K562 (cell line): ENCODE data around the gene DDR2. TPM values are rescaled to one million over a fixed set of nuclear protein-coding genes. Genes with fewer than 3 reads are reported as not detected.

Experiments
- ATAC-seq: fragments of 200-7000 bp; cut with Tn5 transposase; 3 replicates; pipeline ENCODE4 v1.9.1; 2020; ENCODE audit warnings: moderate library complexity
- BruUV-seq: library from RNA; stranded (reverse); fragments of 400-500 nt; replicated peaks from 2 replicates; lab custom pipeline; 2021; lab: Mats Ljungman, UMichigan
- CTCF ChIA-PET: fragments of 300-600 bp; formaldehyde crosslinking; extraction: SDS; loops from one replicate; lab custom pipeline; 2021; ENCODE audit warnings: low intra/inter-chr PET ratio; lab: Yijun Ruan, JAX
- POLR2A ChIA-PET: fragments of 300-600, 350-650 bp; sonication (Branson Sonifier 250); formaldehyde crosslinking; extraction: SDS; loops from one replicate; lab custom pipeline; 2021; ENCODE audit warnings: antibody characterized with exemption, inconsistent platforms; lab: Yijun Ruan, JAX
- DNase-seq, 4 experiments: peaks; one replicate each; pipeline versions ENCODE4 v3.0.0 to v3.0.0-alpha.2; 2011 to 2018; ENCODE audit warnings: low spot score in 3 of 4, mixed read lengths in 3 of 4; ENCODE audit errors: extremely low read depth in 1 of 4
- FAIRE-seq: peaks from 2 replicates; lab custom pipeline; 2011; peaks lifted over from hg19 to GRCh38; lab: Jason Lieb, UNC
- H2AFZ ChIP-seq: 2 replicates; pipeline ENCODE4 v1.6.0; 2011; ENCODE audit warnings: low read depth, low read length, control low read depth, inconsistent platforms
- H3K27ac ChIP-seq: fragments of 200-600 bp; 3 replicates; pipeline ENCODE4 v1.8.0; 2011; ENCODE audit warnings: low read depth, mild to moderate bottlenecking, control low read depth, inconsistent platforms, low read length, moderate library complexity, mixed read lengths; ENCODE audit errors: extremely low read depth
- H3K27me3 ChIP-seq, 2 experiments: fragments of 300-600 bp in 1 of 2; 2 replicates in 1 of 2; 3 replicates in 1 of 2; pipeline versions ENCODE4 v1.6.0 to v1.8.0; 2011; ENCODE audit warnings: inconsistent platforms in 2 of 2, low read length in 2 of 2, mild to moderate bottlenecking in 1 of 2, mixed read lengths in 1 of 2, moderate library complexity in 1 of 2; ENCODE audit not compliant: control insufficient read depth in 2 of 2, insufficient read depth in 2 of 2
- H3K36me3 ChIP-seq: fragments of 300-600 bp; 3 replicates; pipeline ENCODE4 v1.8.0; 2011; ENCODE audit warnings: mild to moderate bottlenecking, low read length, inconsistent platforms; ENCODE audit not compliant: control insufficient read depth, insufficient read depth
- H3K4me1 ChIP-seq, 2 experiments: fragments of 200-600 bp in 1 of 2; replicated peaks in 1 of 2; 2 replicates in 1 of 2; 3 replicates in 1 of 2; pipeline versions ENCODE4 v1.5.1 to v1.8.0; 2011; ENCODE audit warnings: inconsistent platforms in 2 of 2, low read length in 2 of 2, mild to moderate bottlenecking in 1 of 2, mixed read lengths in 1 of 2, moderate library complexity in 1 of 2; ENCODE audit not compliant: control insufficient read depth in 2 of 2, insufficient read depth in 2 of 2
- H3K4me2 ChIP-seq: 2 replicates; pipeline ENCODE4 v1.6.1; 2011; ENCODE audit warnings: low read length, control low read depth, inconsistent platforms, mixed read lengths; ENCODE audit not compliant: insufficient read depth
- H3K4me3 ChIP-seq: fragments of 200-600 bp; sonication (generic), shearing (Covaris generic); 2 replicates; pipeline ENCODE4 v1.5.1; 2016; ENCODE audit warnings: control low read depth, inconsistent platforms
- H3K79me2 ChIP-seq: fragments of 200-600 bp; 3 replicates; pipeline ENCODE4 v1.8.0; 2011; ENCODE audit warnings: low read length, inconsistent platforms; ENCODE audit not compliant: control insufficient read depth, insufficient read depth
- H3K9ac ChIP-seq, 2 experiments: 2 replicates each; pipeline versions ENCODE4 v1.6.0 to v1.6.1; 2011; ENCODE audit warnings: low read depth in 2 of 2, low read length in 2 of 2, control low read depth in 1 of 2, inconsistent platforms in 1 of 2, mild to moderate bottlenecking in 1 of 2, mixed read lengths in 1 of 2; ENCODE audit not compliant: insufficient read depth in 1 of 2
- H3K9me1 ChIP-seq: one replicate; pipeline ENCODE4 v1.6.0; 2011; ENCODE audit warnings: inconsistent platforms, mild to moderate bottlenecking, low read length, moderate library complexity; ENCODE audit not compliant: control insufficient read depth, insufficient read depth
- H3K9me3 ChIP-seq: replicated peaks from 2 replicates; pipeline ENCODE4 v1.5.1; 2011; ENCODE audit warnings: low read depth, low read length, inconsistent platforms; ENCODE audit not compliant: control insufficient read depth, insufficient read depth
- H4K20me1 ChIP-seq: replicated peaks from 2 replicates; pipeline ENCODE4 v1.6.1; 2011; ENCODE audit warnings: low read length, inconsistent platforms, mixed read lengths; ENCODE audit not compliant: control insufficient read depth, insufficient read depth
- CBX2 ChIP-seq: fragments of 200-600 bp; sonication (generic); IDR thresholded peaks from one replicate; pipeline ENCODE4 v1.6.1; 2012; ENCODE audit warnings: mild to moderate bottlenecking, low read length, inconsistent platforms; ENCODE audit not compliant: insufficient read depth, poor library complexity, severe bottlenecking
- EZH2 ChIP-seq: IDR thresholded peaks from 2 replicates; pipeline ENCODE4 v1.6.1; 2012; ENCODE audit warnings: low read depth, mild to moderate bottlenecking, inconsistent platforms, low read length, borderline replicate concordance
- FOXA1 ChIP-seq: fragments of 450-650 bp; IDR thresholded peaks from 2 replicates; pipeline ENCODE4 v1.6.1; 2016; ENCODE audit warnings: mild to moderate bottlenecking, borderline replicate concordance
- MEF2A ChIP-seq: IDR thresholded peaks from 2 replicates; pipeline ENCODE4 v1.6.1; 2011; ENCODE audit warnings: low read depth, mild to moderate bottlenecking, low read length, moderate library complexity; ENCODE audit not compliant: control insufficient read depth
- POLR2AphosphoS5 ChIP-seq: IDR thresholded peaks from 2 replicates; pipeline ENCODE4 v1.6.1; 2011; ENCODE audit warnings: mild to moderate bottlenecking, low read depth, low read length, moderate library complexity; ENCODE audit not compliant: control insufficient read depth, insufficient read depth
- RAD21 ChIP-seq, 2 experiments: fragments of 250-450 bp in 1 of 2; fragments of 450-650 bp in 1 of 2; sonication (Bioruptor Pico) in 1 of 2; formaldehyde crosslinking in 1 of 2; IDR thresholded peaks in 1 of 2; conservative IDR thresholded peaks in 1 of 2; 2 replicates each; pipeline versions ENCODE4 v1.4.0 to v1.8.0; 2020 to 2022; ENCODE audit warnings: mild to moderate bottlenecking in 2 of 2, moderate library complexity in 1 of 2
- RB1 ChIP-seq: fragments of 450-650 bp; IDR thresholded peaks from 2 replicates; pipeline ENCODE4 v1.6.1; 2017; ENCODE audit warnings: low read depth, mild to moderate bottlenecking
- RFX5 ChIP-seq: IDR thresholded peaks from 2 replicates; pipeline ENCODE4 v1.6.1; 2011; ENCODE audit warnings: low read depth, mild to moderate bottlenecking, improper control_type of control experiment, low read length
- SAP30 ChIP-seq: fragments of 200-600 bp; sonication (generic); IDR thresholded peaks from 2 replicates; pipeline ENCODE4 v1.6.1; 2012; ENCODE audit warnings: borderline replicate concordance, low read depth, mild to moderate bottlenecking, moderate library complexity, low read length, control low read depth, inconsistent platforms; ENCODE audit not compliant: insufficient read depth, poor library complexity, severe bottlenecking
- ZFP1 ChIP-seq: fragments of 450-650 bp; formaldehyde crosslinking; IDR thresholded peaks from 2 replicates; pipeline ENCODE4 v1.4.0; 2020; ENCODE audit warnings: mild to moderate bottlenecking, mixed read lengths
- ZFX ChIP-seq: sonication (generic); formaldehyde crosslinking; IDR thresholded peaks from 2 replicates; pipeline ENCODE4 v1.8.0; 2022; ENCODE audit warnings: mild to moderate bottlenecking, missing genetic modification reagents, moderate library complexity
- ZKSCAN8 ChIP-seq: fragments of 200-800 bp; sonication (Bioruptor generic); IDR thresholded peaks from 2 replicates; pipeline ENCODE4 v1.6.1; 2016; ENCODE audit warnings: missing genetic modification characterization, missing compliant biosample characterization
- ZNF212 ChIP-seq: fragments of 450-650 bp; formaldehyde crosslinking; IDR thresholded peaks from 2 replicates; pipeline ENCODE4 v1.4.0; 2020; ENCODE audit warnings: mild to moderate bottlenecking
- ZNF239 ChIP-seq: fragments of 250-450 bp; sonication (Bioruptor Pico); IDR thresholded peaks from 2 replicates; pipeline ENCODE4 v1.4.0; 2020; ENCODE audit warnings: mild to moderate bottlenecking
- ZNF282 ChIP-seq: sonication (generic); formaldehyde crosslinking; IDR thresholded peaks from 2 replicates; pipeline ENCODE4 v1.8.1; 2023; ENCODE audit warnings: missing genetic modification reagents
- ZNF584 ChIP-seq: fragments of 200-800 bp; sonication (Bioruptor generic); IDR thresholded peaks from 2 replicates; pipeline ENCODE4 v1.6.1; 2016; ENCODE audit warnings: low read depth, mild to moderate bottlenecking, missing genetic modification characterization, missing compliant biosample characterization
- WGBS: fragments of 100-300 bp; shearing (Covaris generic); methylation state at CpG from one replicate; pipeline ENCODE4 v1.1.6; 2016; ENCODE audit warnings: low coverage, mixed read lengths; ENCODE audit not compliant: insufficient coverage; ENCODE audit errors: missing lambda C conversion rate; 5-methylcytosine and 5-hydroxymethylcytosine counted together
- in situ Hi-C: fragments of 300-500 bp; cut with MboI; formaldehyde crosslinking; loops from 4 replicates; pipeline ENCODE4 v1.15.0; 2018; ENCODE audit warnings: inconsistent platforms, mixed read lengths
- intact Hi-C: fragments of 100-400 bp; cut with micrococcal nuclease; formaldehyde crosslinking; loops from 2 replicates; pipeline ENCODE4 v1.14.2; 2022
- polyA plus RNA-seq, 8 experiments: library from polyadenylated mRNA; depleted of rRNA in 4 of 8; stranded (reverse) in 5 of 8; unstranded in 3 of 8; fragments of >200 nt; fragmentation: Nextera tagmentation in 2 of 8; fragmentation: Illumina TruSeq in 1 of 8; extraction: Ambion mirVana in 2 of 8; extraction: Trizol in 1 of 8; gene quantifications; 2 replicates each; pipeline versions ENCODE4 v1.2.1 to v1.2.3, GENCODE V29; 2011 to 2014; ENCODE audit warnings: inconsistent platforms in 1 of 8, missing spikeins in 1 of 8
- total RNA-seq, 7 experiments: library from RNA; depleted of rRNA in 6 of 7; stranded (reverse); fragments of >200 nt in 6 of 7; fragmentation: Illumina TruSeq in 2 of 7; extraction: Trizol in 2 of 7; gene quantifications; 2 replicates each; pipeline versions ENCODE4 v1.2.1 to v1.2.3, GENCODE V29; 2011 to 2021; ENCODE audit warnings: low replicate concordance in 1 of 7
- TF ChIP-seq, protein P1 (sequence below): fragments of 250-450 bp; sonication (Bioruptor Pico); IDR thresholded peaks from 2 replicates; pipeline ENCODE4 v1.8.0; 2022; ENCODE audit warnings: moderate library complexity, mild to moderate bottlenecking, inconsistent platforms
- TF ChIP-seq, protein P2 (sequence below), 2 experiments: fragments of 450-650 bp in 1 of 2; sonication (generic) in 1 of 2; formaldehyde crosslinking; conservative IDR thresholded peaks; 2 replicates each; pipeline versions ENCODE4 v1.4.0 to v1.8.1; 2020 to 2022; ENCODE audit warnings: mild to moderate bottlenecking in 1 of 2, missing genetic modification reagents in 1 of 2

Gene DDR2
- total and polyA plus RNA-seq, 9 of the 15 experiments (the other 6 are each of a cell fraction or from before 2014, with no cell fraction given) = 0.36 to 2.0 (median 1.1) TPM

DNA sequence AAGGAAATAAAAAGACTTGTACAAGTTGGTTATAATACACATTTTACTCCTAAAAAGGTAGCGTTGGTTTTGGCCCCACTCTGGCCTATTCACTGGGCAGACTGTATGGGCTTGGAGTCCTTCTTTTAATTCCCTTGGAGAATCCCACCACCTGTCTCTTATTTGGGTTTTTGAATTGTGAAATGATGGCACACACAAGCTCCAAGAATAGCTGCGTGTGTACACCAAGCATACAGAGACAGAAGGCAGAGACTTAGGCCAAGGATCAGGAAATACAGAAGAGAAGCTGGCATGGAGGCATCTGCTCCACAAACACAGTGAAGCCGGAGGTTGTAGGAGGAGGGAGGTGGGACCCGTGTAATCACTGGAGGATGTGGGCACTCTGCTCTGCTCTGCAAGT, 29.1 kb downstream of the DDR2 start:
- WGBS = 13% methylated on average over 4 of the region's 4 CpGs
- CTCF ChIA-PET = no interaction called here

More for the DNA sequence above, 29.1 kb downstream of the DDR2 start:
- H3K9me3 ChIP-seq = no peaks in the 10 kb centered on the region
- H4K20me1 ChIP-seq = no peaks in the 10 kb centered on the region
- in situ Hi-C loops (no loop called here), intact Hi-C loops (no loop called here)
- no TSS peak for BruUV-seq
- no peak for DNase-seq
- H3K4me1 ChIP-seq = no peaks in the 10 kb centered on the region
- POLR2A ChIA-PET = interaction anchor here (0.6 to 1.7 kb wide), 4 partner anchors 10 to 54 kb away, joined by 3 read pairs; no protein-coding TSS in a partner anchor
- H3K4me2 ChIP-seq = no peak overlapping the region
- no peak for FAIRE-seq
- H2AFZ ChIP-seq = no peak overlapping the region
- no peaks in the 10 kb centered on the region for H3K36me3 ChIP-seq
- no peaks in the 10 kb centered on the region for H3K79me2 ChIP-seq
- no peaks in the 10 kb centered on the region; a peak in 1 of 5 replicates for H3K27me3 ChIP-seq
- no peak overlapping the region for H3K9ac ChIP-seq
- no peak for ATAC-seq
- H3K9me1 ChIP-seq = no peaks in the 10 kb centered on the region
- no peak overlapping the region for H3K4me3 ChIP-seq
- H3K27ac ChIP-seq = no peak overlapping the region
- TF ChIP-seq ZKSCAN8 (CRISPR knock-in tag) (no peak), FOXA1 (no peak), RAD21 (CRISPR knock-in tag; conservative IDR thresholded peaks at IDR 0.05 in 1 of 2, IDR thresholded peaks at IDR 0.05 in 1 of 2) (no peak), SAP30 (no peak), ZFP1 (CRISPR knock-in tag) (no peak), MEF2A (no peak), ZNF282 (CRISPR knock-in tag) (no peak), ZFX (CRISPR knock-in tag) (no peak), CBX2 (no peak), RFX5 (no peak), POLR2AphosphoS5 (no peak), EZH2 (no peak), RB1 (no peak), ZNF239 (CRISPR knock-in tag) (no peak), ZNF584 (CRISPR knock-in tag) (no peak), ZNF212 (CRISPR knock-in tag) (no peak)
- TF ChIP-seq, protein P1, sequence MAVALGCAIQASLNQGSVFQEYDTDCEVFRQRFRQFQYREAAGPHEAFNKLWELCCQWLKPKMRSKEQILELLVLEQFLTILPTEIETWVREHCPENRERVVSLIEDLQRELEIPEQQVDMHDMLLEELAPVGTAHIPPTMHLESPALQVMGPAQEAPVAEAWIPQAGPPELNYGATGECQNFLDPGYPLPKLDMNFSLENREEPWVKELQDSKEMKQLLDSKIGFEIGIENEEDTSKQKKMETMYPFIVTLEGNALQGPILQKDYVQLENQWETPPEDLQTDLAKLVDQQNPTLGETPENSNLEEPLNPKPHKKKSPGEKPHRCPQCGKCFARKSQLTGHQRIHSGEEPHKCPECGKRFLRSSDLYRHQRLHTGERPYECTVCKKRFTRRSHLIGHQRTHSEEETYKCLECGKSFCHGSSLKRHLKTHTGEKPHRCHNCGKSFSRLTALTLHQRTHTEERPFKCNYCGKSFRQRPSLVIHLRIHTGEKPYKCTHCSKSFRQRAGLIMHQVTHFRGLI (CRISPR knock-in tag) = no peak
- TF ChIP-seq, protein P2, sequence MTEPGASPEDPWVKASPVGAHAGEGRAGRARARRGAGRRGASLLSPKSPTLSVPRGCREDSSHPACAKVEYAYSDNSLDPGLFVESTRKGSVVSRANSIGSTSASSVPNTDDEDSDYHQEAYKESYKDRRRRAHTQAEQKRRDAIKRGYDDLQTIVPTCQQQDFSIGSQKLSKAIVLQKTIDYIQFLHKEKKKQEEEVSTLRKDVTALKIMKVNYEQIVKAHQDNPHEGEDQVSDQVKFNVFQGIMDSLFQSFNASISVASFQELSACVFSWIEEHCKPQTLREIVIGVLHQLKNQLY (CRISPR knock-in tag; conservative IDR thresholded peaks at IDR 0.05) = no peak
